ENCODE results near the gene MYOF.
"Not testable (repeated sequence)": the region's sequence is repeated elsewhere in the genome, so short reads cannot be mapped to it uniquely, and the experiment has no call there.

Gene MYOF

GRCh38 chr10:93481637-93482144 lies 443 bp downstream of the MYOF start:
- DNase-seq, result no peak

GRCh38 chr10:93478873-93479272 lies 3.3 kb downstream of the MYOF start:
- no peak for DNase-seq

GRCh38 chr10:93476756-93477155 lies 5.4 kb downstream of the MYOF start:
- no peak for DNase-seq

- DNase-seq, result no peak
These were observed 6.3 kb downstream of the MYOF start for GRCh38 chr10:93475871-93476270.

- no peak for DNase-seq
These were observed 6.9 kb downstream of the MYOF start for GRCh38 chr10:93475227-93475626.

- no peak for DNase-seq
These were observed 8.2 kb downstream of the MYOF start for GRCh38 chr10:93473804-93474472.

GRCh38 chr10:93473161-93473560 lies 9.0 kb downstream of the MYOF start:
- DNase-seq, result no peak

- DNase-seq, result no peak
These were observed 11.0 kb downstream of the MYOF start for GRCh38 chr10:93471110-93471651.

- DNase-seq, result no peak
These were observed 12.7 kb downstream of the MYOF start for GRCh38 chr10:93469454-93469853.

- DNase-seq, result no peak
These were observed 13.5 kb downstream of the MYOF start for GRCh38 chr10:93468461-93469213.

- not testable (repeated sequence) for DNase-seq
These were observed 14.5 kb downstream of the MYOF start for GRCh38 chr10:93467635-93468034.

- DNase-seq, result peak in 1 of 2 donors; percentile 27
These were observed 16.1 kb downstream of the MYOF start for GRCh38 chr10:93465806-93466675.

GRCh38 chr10:93464776-93465388 lies 17.3 kb downstream of the MYOF start:
- DNase-seq, result no peak

- no peak for DNase-seq
These were observed 18.2 kb downstream of the MYOF start for GRCh38 chr10:93463723-93464476.

GRCh38 chr10:93462881-93463280 lies 19.3 kb downstream of the MYOF start:
- no peak for DNase-seq

- DNase-seq, result no peak
These were observed 19.8 kb downstream of the MYOF start for GRCh38 chr10:93462371-93462770.

- DNase-seq, result no peak
These were observed 20.3 kb downstream of the MYOF start for GRCh38 chr10:93461807-93462178.

- no peak for DNase-seq
These were observed 20.9 kb downstream of the MYOF start for GRCh38 chr10:93461109-93461806.

- DNase-seq, result no peak
These were observed 22.7 kb downstream of the MYOF start for GRCh38 chr10:93459466-93459865.

- no peak for DNase-seq
These were observed 23.3 kb downstream of the MYOF start for GRCh38 chr10:93458821-93459257.

GRCh38 chr10:93457511-93457910 lies 24.6 kb downstream of the MYOF start:
- DNase-seq, result no peak
